H9 (cell line): ENCODE results near the gene CHRNA9. TPM values are rescaled to one million over a fixed set of nuclear protein-coding genes. Genes with fewer than 3 reads are reported as not detected.

ENCODE experiments used
- DNase-seq: peaks from one replicate; pipeline ENCODE4 v3.0.0-alpha.2; 2017
- H2AFZ ChIP-seq: one replicate; pipeline ENCODE4 v1.6.1; 2013; ENCODE audit warnings: mild to moderate bottlenecking, low read length, control low read depth, moderate library complexity
- H2AK5ac ChIP-seq: 2 replicates; pipeline ENCODE4 v1.6.1; 2013; ENCODE audit warnings: low read length, control low read depth, mixed read lengths; ENCODE audit not compliant: insufficient read length
- H2BK120ac ChIP-seq: one replicate; pipeline ENCODE4 v1.6.1; 2013; ENCODE audit warnings: low read depth, mild to moderate bottlenecking, low read length, control low read depth, inconsistent platforms; ENCODE audit not compliant: poor library complexity, severe bottlenecking
- H2BK12ac ChIP-seq: 2 replicates; pipeline ENCODE4 v1.6.1; 2013; ENCODE audit warnings: low read length, control low read depth, mixed read lengths, low read depth; ENCODE audit not compliant: insufficient read length
- H2BK15ac ChIP-seq: 2 replicates; pipeline ENCODE4 v1.6.1; 2013; ENCODE audit warnings: low read depth, low read length, control low read depth
- H2BK20ac ChIP-seq: one replicate; pipeline ENCODE4 v1.6.1; 2013; ENCODE audit warnings: low read depth, mild to moderate bottlenecking, low read length, control low read depth, inconsistent platforms; ENCODE audit not compliant: poor library complexity, severe bottlenecking
- H2BK5ac ChIP-seq: 2 replicates; pipeline ENCODE4 v1.6.1; 2013; ENCODE audit warnings: low read length, control low read depth, mixed read lengths; ENCODE audit not compliant: insufficient read length
- H3K14ac ChIP-seq: 2 replicates; pipeline ENCODE4 v1.6.1; 2013; ENCODE audit warnings: low read length, control low read depth; ENCODE audit not compliant: insufficient read depth
- H3K18ac ChIP-seq: 2 replicates; pipeline ENCODE4 v1.6.1; 2013; ENCODE audit warnings: low read depth, mild to moderate bottlenecking, mixed read lengths, low read length, control low read depth; ENCODE audit not compliant: insufficient read length
- H3K23ac ChIP-seq: 2 replicates; pipeline ENCODE4 v1.6.1; 2013; ENCODE audit warnings: low read length, control low read depth, mixed read lengths, low read depth; ENCODE audit not compliant: insufficient read length
- H3K23me2 ChIP-seq: 2 replicates; pipeline ENCODE4 v1.6.1; 2013; ENCODE audit warnings: low read depth, mild to moderate bottlenecking, mixed read lengths, low read length, control low read depth; ENCODE audit not compliant: insufficient read length, poor library complexity, severe bottlenecking
- H3K27ac ChIP-seq: 2 replicates; pipeline ENCODE4 v1.5.1; 2013; ENCODE audit warnings: low read length, control low read depth, mixed read lengths, low read depth; ENCODE audit not compliant: insufficient read length
- H3K27me3 ChIP-seq: 2 replicates; pipeline ENCODE4 v1.6.1; 2013; ENCODE audit warnings: low read length, control low read depth, inconsistent platforms; ENCODE audit not compliant: insufficient read depth
- H3K4ac ChIP-seq: 2 replicates; pipeline ENCODE4 v1.6.1; 2013; ENCODE audit warnings: low read depth, mild to moderate bottlenecking, control low read depth, inconsistent platforms, low read length, moderate library complexity
- H3K4me1 ChIP-seq: 2 replicates; pipeline ENCODE4 v1.6.1; 2013; ENCODE audit warnings: low read length, control low read depth, inconsistent platforms; ENCODE audit not compliant: insufficient read depth
- H3K4me2 ChIP-seq: 2 replicates; pipeline ENCODE4 v1.6.1; 2013; ENCODE audit warnings: low read length, control low read depth, mixed read lengths; ENCODE audit not compliant: insufficient read length, insufficient read depth
- H3K56ac ChIP-seq: 2 replicates; pipeline ENCODE4 v1.6.1; 2013; ENCODE audit warnings: low read depth, mild to moderate bottlenecking, mixed read lengths, low read length, control low read depth; ENCODE audit not compliant: insufficient read length
- H3K79me1 ChIP-seq: 2 replicates; pipeline ENCODE4 v1.6.1; 2013; ENCODE audit warnings: low read depth, mild to moderate bottlenecking, moderate library complexity, low read length, control low read depth, inconsistent platforms; ENCODE audit not compliant: insufficient read depth, poor library complexity, severe bottlenecking
- H3K79me2 ChIP-seq: 2 replicates; pipeline ENCODE4 v1.6.1; 2013; ENCODE audit warnings: low read length, control low read depth, inconsistent platforms; ENCODE audit not compliant: insufficient read depth
- H3K9ac ChIP-seq: 2 replicates; pipeline ENCODE4 v1.6.1; 2013; ENCODE audit warnings: low read length, control low read depth, mixed read lengths; ENCODE audit not compliant: insufficient read length; ENCODE audit errors: extremely low read depth
- H3K9me3 ChIP-seq: one replicate; pipeline ENCODE4 v1.6.1; 2013; ENCODE audit warnings: low read depth, low read length, inconsistent platforms; ENCODE audit not compliant: control insufficient read depth
- H3T11ph ChIP-seq: one replicate; pipeline ENCODE4 v1.6.1; 2013; ENCODE audit warnings: mild to moderate bottlenecking, low read length, control low read depth, inconsistent platforms
- H4K20me1 ChIP-seq: one replicate; pipeline ENCODE4 v1.6.1; 2013; ENCODE audit not compliant: control insufficient read depth, insufficient read length, insufficient read depth
- H4K5ac ChIP-seq: 2 replicates; pipeline ENCODE4 v1.6.1; 2013; ENCODE audit warnings: low read depth, mild to moderate bottlenecking, mixed read lengths, low read length, control low read depth; ENCODE audit not compliant: insufficient read length
- H4K8ac ChIP-seq: replicated peaks from 2 replicates; pipeline ENCODE4 v1.6.1; 2013; ENCODE audit warnings: low read length, control low read depth, mixed read lengths, low read depth; ENCODE audit not compliant: insufficient read length
- H4K91ac ChIP-seq: 2 replicates; pipeline ENCODE4 v1.6.1; 2013; ENCODE audit warnings: low read depth, mild to moderate bottlenecking, moderate library complexity, mixed read lengths, low read length, control low read depth; ENCODE audit not compliant: insufficient read length
- H3K27ac Mint-ChIP-seq, 3 experiments: 2 replicates in 2 of 3; 3 replicates in 1 of 3; pipeline ENCODE4 v1.8.0; 2020 to 2021; ENCODE audit warnings: mixed read lengths in 3 of 3, mild to moderate bottlenecking in 1 of 3, moderate library complexity in 1 of 3
- H3K27me3 Mint-ChIP-seq: 2 replicates; pipeline ENCODE4 v1.8.0; 2021; ENCODE audit warnings: low read depth, mild to moderate bottlenecking, moderate library complexity, mixed read lengths
- H3K36me3 Mint-ChIP-seq, 3 experiments: 2 replicates in 2 of 3; 3 replicates in 1 of 3; pipeline ENCODE4 v1.8.0; 2020 to 2021; ENCODE audit warnings: low read depth in 3 of 3, mixed read lengths in 3 of 3; ENCODE audit not compliant: insufficient read depth in 1 of 3
- H3K4me1 Mint-ChIP-seq, 2 experiments: 2 replicates each; pipeline ENCODE4 v1.8.0; 2020; ENCODE audit warnings: mixed read lengths in 2 of 2
- H3K4me3 Mint-ChIP-seq, 2 experiments: 2 replicates in 1 of 2; 3 replicates in 1 of 2; pipeline ENCODE4 v1.8.0; 2020 to 2021; ENCODE audit warnings: mild to moderate bottlenecking in 2 of 2, mixed read lengths in 2 of 2, moderate library complexity in 1 of 2
- H3K9me3 Mint-ChIP-seq, 2 experiments: 2 replicates in 1 of 2; 3 replicates in 1 of 2; pipeline ENCODE4 v1.8.0; 2020; ENCODE audit warnings: mild to moderate bottlenecking in 2 of 2, mixed read lengths in 2 of 2, moderate library complexity in 1 of 2
- CTCF ChIP-seq: fragments of 200-600 bp; sonication (generic); conservative IDR thresholded peaks from 3 replicates; pipeline ENCODE4 v1.8.0; 2021; ENCODE audit warnings: antibody characterized with exemption, mild to moderate bottlenecking
- WGBS: extraction: QIAGEN DNeasy Blood & Tissue Kit; methylation state at CpG from one replicate; pipeline ENCODE4 v1.1.7; 2013; ENCODE audit warnings: missing lambda C conversion rate, low lambda C conversion rate, mixed read lengths; ENCODE audit not compliant: insufficient read length; ENCODE audit errors: extremely low coverage; 5-methylcytosine and 5-hydroxymethylcytosine counted together
- total RNA-seq: library from RNA; stranded (reverse); gene quantifications from 2 replicates; pipeline ENCODE4 v1.2.1, GENCODE V29; 2021

Gene CHRNA9
- total RNA-seq, 1 experiment from 2014 or later = 1.2 TPM

GRCh38 chr4:40292313-40292759 is 42.8 kb upstream of the CHRNA9 start:
- H4K5ac ChIP-seq = peak overlapping the region; percentile 82
- no peak overlapping the region for H2BK120ac ChIP-seq
- no peaks in the 10 kb centered on the region for H4K20me1 ChIP-seq
- Mint-ChIP-seq H3K4me1 (peaks cover 9 to 12% of the 10 kb centered on the region in 2 experiments), H3K9me3 (peaks cover 3 to 8% of the 10 kb centered on the region in 2 experiments; a peak in 4 of 5 replicates), H3K27ac (no peak overlapping the region; a peak in 1 of 7 replicates), H3K36me3 (peaks cover 3 to 5% (median 3%) of the 10 kb centered on the region in 3 experiments; a peak in 2 of 7 replicates), H3K27me3 (peaks cover 10% of the 10 kb centered on the region; the same call in 1 of the 2 replicates), H3K4me3 (no peak overlapping the region)
- H3K79me1 ChIP-seq = no peaks in the 10 kb centered on the region
- H3K14ac ChIP-seq = no peak overlapping the region
- H3K27ac ChIP-seq = no peak overlapping the region
- H3K9me3 ChIP-seq = peaks cover 10% of the 10 kb centered on the region
- H3K9ac ChIP-seq = no peak overlapping the region
- H3K18ac ChIP-seq = peak overlapping the region; percentile 86
- H3K79me2 ChIP-seq = no peaks in the 10 kb centered on the region
- no peak overlapping the region for H3K56ac ChIP-seq
- H3K23me2 ChIP-seq = no peaks in the 10 kb centered on the region
- H2BK5ac ChIP-seq = no peak overlapping the region
- peaks cover 2% of the 10 kb centered on the region; the same call in 1 of the 2 replicates for H3K4me1 ChIP-seq
- H3K27me3 ChIP-seq = no peaks in the 10 kb centered on the region
- no peak overlapping the region for H4K91ac ChIP-seq
- H3K4me2 ChIP-seq = no peak overlapping the region
- H2BK12ac ChIP-seq = no peak overlapping the region
- WGBS = no CpG with 5 or more reads among the region's 2 CpGs
- H3K23ac ChIP-seq = no peak overlapping the region
- no peak for TF ChIP-seq CTCF
- H2AK5ac ChIP-seq = no peak overlapping the region
- peak overlapping the region; percentile 98 for H4K8ac ChIP-seq
- H3K4ac ChIP-seq = no peak overlapping the region
- peak overlapping the region; percentile 62 for H3T11ph ChIP-seq
- peak overlapping the region; percentile 100 for H2AFZ ChIP-seq
- DNase-seq = no peak
- no peak overlapping the region for H2BK20ac ChIP-seq
- H2BK15ac ChIP-seq = peak overlapping the region; percentile 65; the same call in 1 of the 2 replicates
